Activated CD4-positive, alpha-beta T cell treated with anti-CD3 and anti-CD28 coated beads, Interleukin-2, amount 10 ng/mL, durations not matched to agents 24 days and 14 days (primary cell): ENCODE results near the gene KRTAP5-6. TPM values are rescaled to one million over a fixed set of nuclear protein-coding genes. Genes with fewer than 3 reads are reported as not detected.

Experiments
- DNase-seq: peaks from one replicate; pipeline ENCODE4 v3.0.0; 2022
- H3K27ac Mint-ChIP-seq: one replicate; pipeline ENCODE4 v1.8.0; 2022; ENCODE audit warnings: mild to moderate bottlenecking, mixed read lengths
- H3K27me3 Mint-ChIP-seq: one replicate; pipeline ENCODE4 v1.8.0; 2022; ENCODE audit warnings: mixed read lengths
- H3K36me3 Mint-ChIP-seq: one replicate; pipeline ENCODE4 v1.8.0; 2022; ENCODE audit warnings: low read depth, mild to moderate bottlenecking, mixed read lengths
- H3K4me1 Mint-ChIP-seq: one replicate; pipeline ENCODE4 v1.8.0; 2021; ENCODE audit warnings: mixed read lengths
- H3K4me3 Mint-ChIP-seq: one replicate; pipeline ENCODE4 v1.8.0; 2022; ENCODE audit warnings: mild to moderate bottlenecking, moderate library complexity, mixed read lengths
- H3K9me3 Mint-ChIP-seq: one replicate; pipeline ENCODE4 v1.8.0; 2021; ENCODE audit warnings: mixed read lengths
- intact Hi-C: fragments of 100-400 bp; cut with micrococcal nuclease; formaldehyde crosslinking; loops from one replicate; pipeline ENCODE4 v1.15.1; 2023
- total RNA-seq: library from RNA; stranded (reverse); gene quantifications from 2 replicates; pipeline ENCODE4 v1.2.3, GENCODE V29; 2022

Gene KRTAP5-6
- total RNA-seq: not detected in 2 replicates

GRCh38 chr11:1696608-1697570, at the start of gene KRTAP5-6:
Gene KRTAP5-6 (plus strand): TSS chr11:1697195. CDS start chr11:1697246, 51 bp downstream.
- Mint-ChIP-seq H3K4me1 (peaks cover 11% of the 10 kb centered on the region), H3K9me3 (peaks cover 8% of the 10 kb centered on the region), H3K27me3 (peaks cover 12% of the 10 kb centered on the region), H3K36me3 (no peaks in the 10 kb centered on the region), H3K4me3 (no peak within 1 kb of the TSS), H3K27ac (no peak within 1 kb of the TSS)
- intact Hi-C loops: no loop called here
- no peak for DNase-seq

GRCh38 chr11:1647901-1648652, 48.9 kb upstream of the KRTAP5-6 start:
- DNase-seq: no peak
- H3K9me3 Mint-ChIP-seq: no peaks in the 10 kb centered on the region
- no peaks in the 10 kb centered on the region for H3K4me1 Mint-ChIP-seq
- H3K4me3 Mint-ChIP-seq: no peak overlapping the region
- no peak overlapping the region for H3K27ac Mint-ChIP-seq
- H3K36me3 Mint-ChIP-seq: no peaks in the 10 kb centered on the region
- intact Hi-C loops: no loop called here
- H3K27me3 Mint-ChIP-seq: peaks cover 3% of the 10 kb centered on the region

- Mint-ChIP-seq H3K9me3 (no peaks in the 10 kb centered on the region), H3K36me3 (no peaks in the 10 kb centered on the region), H3K27me3 (peaks cover 3% of the 10 kb centered on the region), H3K27ac (no peak overlapping the region), H3K4me1 (no peaks in the 10 kb centered on the region), H3K4me3 (no peak overlapping the region)
- intact Hi-C loops: no loop called here
- DNase-seq: no peak
Observed at GRCh38 chr11:1648653-1649420, 48.2 kb upstream of the KRTAP5-6 start.

DNA sequence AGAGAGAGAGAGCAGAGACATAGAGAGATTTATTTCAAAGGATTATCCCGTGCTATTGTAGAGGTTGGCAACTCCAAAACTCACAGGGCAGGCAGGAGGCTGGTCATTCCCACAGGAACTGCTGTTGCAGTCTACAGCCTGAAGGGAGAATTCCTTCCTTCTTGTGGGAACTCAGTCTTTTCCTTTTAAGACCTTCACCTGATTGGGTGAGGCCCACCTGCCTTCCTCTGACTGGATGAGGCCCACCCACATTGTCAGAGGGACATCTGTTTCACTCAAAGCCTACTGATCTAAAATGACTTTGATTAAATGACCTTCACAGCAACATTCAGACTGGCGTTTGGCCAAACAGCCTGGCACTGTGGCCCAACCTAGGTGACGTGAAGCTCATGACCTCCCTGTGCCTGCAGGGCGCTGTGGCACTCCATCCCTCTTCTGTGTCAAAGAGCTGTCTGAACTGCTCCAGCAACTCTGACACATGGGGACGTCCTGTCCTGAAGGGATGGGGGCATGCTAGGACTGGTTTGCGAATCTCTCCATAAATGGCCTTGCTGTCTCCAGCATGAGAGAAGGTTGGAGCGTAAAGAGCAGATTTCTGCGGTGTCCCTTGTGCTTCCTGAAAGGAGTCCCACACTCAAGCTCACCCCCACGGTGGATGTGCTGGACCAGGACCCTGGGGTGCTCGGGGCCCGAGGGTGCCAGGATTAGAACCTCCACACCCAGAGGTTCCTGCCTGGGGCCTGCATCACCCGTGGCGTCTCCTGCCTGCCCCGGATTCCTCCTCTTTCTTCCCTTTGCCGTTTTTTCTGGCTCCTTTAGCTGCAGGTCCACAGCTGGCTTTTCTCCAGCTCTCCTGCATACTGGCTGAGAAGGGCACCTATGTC, 46.7 kb upstream of the KRTAP5-6 start:
- H3K36me3 Mint-ChIP-seq: no peaks in the 10 kb centered on the region
- DNase-seq: no peak
- no peak overlapping the region for H3K4me3 Mint-ChIP-seq
- H3K27me3 Mint-ChIP-seq: peaks cover 10% of the 10 kb centered on the region
- H3K9me3 Mint-ChIP-seq: no peaks in the 10 kb centered on the region
- no peaks in the 10 kb centered on the region for H3K4me1 Mint-ChIP-seq
- intact Hi-C loops: loop anchor here (5.0 kb wide), 1 partner anchor 42 kb away; no protein-coding TSS in a partner anchor
- H3K27ac Mint-ChIP-seq: no peak overlapping the region

DNA sequence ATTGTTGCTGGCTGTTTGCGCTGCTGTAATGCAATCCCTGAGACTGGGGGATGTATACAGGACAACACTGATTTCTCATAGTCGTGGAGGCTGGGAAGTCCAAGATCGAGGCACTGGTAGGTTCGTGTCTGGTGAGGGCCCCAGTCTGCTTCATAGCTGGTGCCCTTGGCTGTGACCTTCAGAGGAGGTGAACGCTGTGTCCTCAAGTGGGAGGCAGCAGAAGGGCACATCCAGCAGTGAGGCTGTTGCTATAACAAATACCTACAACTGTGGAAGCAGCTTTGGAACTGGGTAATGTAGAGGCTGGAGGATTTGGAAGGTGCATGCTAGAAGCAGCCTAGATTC, 46.1 kb upstream of the KRTAP5-6 start:
- H3K36me3 Mint-ChIP-seq: no peaks in the 10 kb centered on the region
- H3K27ac Mint-ChIP-seq: no peak overlapping the region
- no peak overlapping the region for H3K4me3 Mint-ChIP-seq
- H3K4me1 Mint-ChIP-seq: no peaks in the 10 kb centered on the region
- intact Hi-C loops: loop anchor here (1.0 to 5.0 kb wide), 2 partner anchors 41 to 501 kb away; no protein-coding TSS in a partner anchor
- peaks cover 10% of the 10 kb centered on the region for H3K27me3 Mint-ChIP-seq
- no peak for DNase-seq
- H3K9me3 Mint-ChIP-seq: no peaks in the 10 kb centered on the region

GRCh38 chr11:1651411-1651980, 45.5 kb upstream of the KRTAP5-6 start:
- Mint-ChIP-seq H3K36me3 (no peaks in the 10 kb centered on the region), H3K9me3 (no peaks in the 10 kb centered on the region), H3K27me3 (peaks cover 10% of the 10 kb centered on the region), H3K4me1 (no peaks in the 10 kb centered on the region), H3K27ac (no peak overlapping the region), H3K4me3 (no peak overlapping the region)
- intact Hi-C loops: loop anchor here (1.0 to 5.0 kb wide), 2 partner anchors 41 to 501 kb away; no protein-coding TSS in a partner anchor
- no peak for DNase-seq

DNA sequence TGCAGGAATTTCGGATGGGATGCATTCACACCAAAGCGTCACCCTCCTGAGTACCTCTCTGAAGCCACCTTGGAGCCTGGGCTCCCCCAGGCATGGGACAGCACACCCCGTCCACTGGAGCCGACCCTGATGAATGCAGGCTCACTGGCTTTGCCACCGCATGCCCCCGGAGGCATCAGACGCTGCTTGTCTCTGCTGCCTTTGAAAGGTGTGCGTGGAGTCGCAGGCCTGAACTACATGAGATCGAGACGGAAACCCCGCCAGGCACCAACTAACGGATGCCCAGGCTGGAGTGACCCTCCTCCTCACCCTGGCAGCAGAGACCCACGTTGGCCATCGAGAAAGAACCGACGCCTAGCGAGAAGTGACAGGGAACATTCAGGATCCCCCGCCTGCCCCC, 45.0 kb upstream of the KRTAP5-6 start:
- Mint-ChIP-seq H3K4me3 (no peak overlapping the region), H3K4me1 (no peaks in the 10 kb centered on the region), H3K27ac (no peak overlapping the region), H3K27me3 (peaks cover 10% of the 10 kb centered on the region), H3K36me3 (no peaks in the 10 kb centered on the region), H3K9me3 (no peaks in the 10 kb centered on the region)
- intact Hi-C loops: loop anchor here (1.0 to 5.0 kb wide), 2 partner anchors 40 to 180 kb away; no protein-coding TSS in a partner anchor
- DNase-seq: no peak

- no peak overlapping the region for H3K4me3 Mint-ChIP-seq
- no peaks in the 10 kb centered on the region for H3K36me3 Mint-ChIP-seq
- no peaks in the 10 kb centered on the region for H3K9me3 Mint-ChIP-seq
- H3K27ac Mint-ChIP-seq: no peak overlapping the region
- no peak for DNase-seq
- no peaks in the 10 kb centered on the region for H3K4me1 Mint-ChIP-seq
- intact Hi-C loops: loop anchor here (1.0 to 5.0 kb wide), 2 partner anchors 40 to 180 kb away; no protein-coding TSS in a partner anchor
- H3K27me3 Mint-ChIP-seq: peaks cover 10% of the 10 kb centered on the region
Observed at GRCh38 chr11:1652442-1652770, 44.6 kb upstream of the KRTAP5-6 start.

GRCh38 chr11:1652771-1653540, 44.0 kb upstream of the KRTAP5-6 start:
- Mint-ChIP-seq H3K27me3 (peaks cover 10% of the 10 kb centered on the region), H3K9me3 (no peaks in the 10 kb centered on the region), H3K27ac (no peak overlapping the region), H3K4me3 (no peak overlapping the region), H3K4me1 (no peaks in the 10 kb centered on the region), H3K36me3 (no peaks in the 10 kb centered on the region)
- DNase-seq: peak; percentile 93
- intact Hi-C loops: loop anchor here (1.0 to 5.0 kb wide), 2 partner anchors 39 to 179 kb away; no protein-coding TSS in a partner anchor

DNA sequence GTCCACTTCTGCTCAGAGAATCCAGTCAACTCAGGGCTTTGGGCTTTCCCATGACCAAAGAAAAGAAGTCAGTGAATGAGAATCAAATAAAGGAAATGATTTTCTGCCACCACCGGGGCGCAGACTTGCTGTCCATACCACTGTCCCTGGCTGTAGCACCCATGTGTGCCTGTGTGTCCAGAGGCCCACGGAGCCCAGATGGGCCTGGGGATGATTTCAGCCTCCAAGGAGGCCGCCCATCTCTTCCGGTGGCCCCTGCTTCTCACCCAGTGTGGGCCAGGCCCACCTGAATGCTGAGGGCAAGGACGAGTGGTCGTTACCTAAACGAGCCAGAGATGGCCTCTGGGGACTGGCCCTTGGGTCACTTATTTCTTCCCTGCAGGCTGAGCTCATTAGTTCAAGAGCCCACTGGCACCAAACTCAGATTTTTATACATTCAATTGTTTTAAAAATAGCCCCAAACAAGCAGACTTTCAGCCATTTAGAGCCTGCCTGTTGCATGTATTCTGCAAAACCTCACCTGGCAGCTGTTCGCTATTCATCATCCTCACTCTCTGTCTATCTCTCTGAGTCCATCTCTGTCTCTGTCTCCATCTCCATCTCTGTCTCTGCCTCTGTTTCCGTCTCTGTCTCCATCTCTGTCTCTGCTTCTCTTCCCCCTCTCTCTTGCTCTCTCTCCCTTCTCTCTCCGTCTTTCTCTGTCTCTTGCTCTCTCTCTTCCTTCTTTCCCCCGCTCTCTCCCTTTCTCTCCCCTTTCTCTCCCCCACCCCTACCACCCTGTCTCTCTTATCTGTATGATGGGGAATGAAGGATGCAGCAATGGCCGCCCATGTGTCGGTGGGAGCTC, 43.2 kb upstream of the KRTAP5-6 start:
- intact Hi-C loops: loop anchor here (5.0 kb wide), 1 partner anchor 39 kb away; no protein-coding TSS in a partner anchor
- no peak for DNase-seq
- no peaks in the 10 kb centered on the region for H3K4me1 Mint-ChIP-seq
- H3K27ac Mint-ChIP-seq: no peak overlapping the region
- H3K4me3 Mint-ChIP-seq: no peak overlapping the region
- H3K27me3 Mint-ChIP-seq: peaks cover 10% of the 10 kb centered on the region
- no peaks in the 10 kb centered on the region for H3K36me3 Mint-ChIP-seq
- H3K9me3 Mint-ChIP-seq: no peaks in the 10 kb centered on the region

- no peak for DNase-seq
- intact Hi-C loops: loop anchor here (5.0 kb wide), 1 partner anchor 38 kb away; no protein-coding TSS in a partner anchor
- Mint-ChIP-seq H3K36me3 (no peaks in the 10 kb centered on the region), H3K27ac (no peak overlapping the region), H3K9me3 (no peaks in the 10 kb centered on the region), H3K4me1 (no peaks in the 10 kb centered on the region), H3K27me3 (peaks cover 14% of the 10 kb centered on the region), H3K4me3 (no peak overlapping the region)
Observed at GRCh38 chr11:1654388-1655167, 42.4 kb upstream of the KRTAP5-6 start.
